ENCODE measurements around the gene MBD4. TPM values are rescaled to one million over a fixed set of nuclear protein-coding genes. Genes with fewer than 3 reads are reported as not detected.
"Not testable (repeated sequence)": the region's sequence is repeated elsewhere in the genome, so short reads cannot be mapped to it uniquely, and the experiment has no call there.

Gene MBD4
- total RNA-seq, 1 donor from 2014 or later: 23.9 TPM

DNA sequence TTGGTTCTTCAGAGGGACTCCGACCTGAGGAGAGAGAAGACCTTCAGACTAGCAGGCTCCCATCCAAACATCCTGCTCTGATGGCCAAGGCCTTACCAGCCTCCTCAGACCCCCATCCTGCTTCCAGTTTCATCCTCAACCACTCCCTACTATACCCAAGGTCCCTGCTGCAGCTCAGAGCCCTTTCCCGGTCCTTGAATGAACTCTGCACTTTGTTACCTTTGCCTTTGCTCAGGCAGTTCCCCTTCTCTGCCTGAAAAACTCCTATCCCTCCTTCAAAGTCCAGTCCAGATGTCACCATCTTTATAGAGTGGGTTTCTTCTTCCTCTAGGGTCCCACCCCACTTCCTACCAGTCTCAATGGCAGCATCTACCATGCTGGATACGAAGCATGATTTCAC is 24.4 kb downstream of the MBD4 start:
- no peaks in the 10 kb centered on the region for H3K27me3 ChIP-seq (ENCODE audit: control insufficient read depth, insufficient read depth, low read length)
- no peak overlapping the region for H3K4me3 ChIP-seq (ENCODE audit: low read depth, low read length)
- TF ChIP-seq, protein P1, sequence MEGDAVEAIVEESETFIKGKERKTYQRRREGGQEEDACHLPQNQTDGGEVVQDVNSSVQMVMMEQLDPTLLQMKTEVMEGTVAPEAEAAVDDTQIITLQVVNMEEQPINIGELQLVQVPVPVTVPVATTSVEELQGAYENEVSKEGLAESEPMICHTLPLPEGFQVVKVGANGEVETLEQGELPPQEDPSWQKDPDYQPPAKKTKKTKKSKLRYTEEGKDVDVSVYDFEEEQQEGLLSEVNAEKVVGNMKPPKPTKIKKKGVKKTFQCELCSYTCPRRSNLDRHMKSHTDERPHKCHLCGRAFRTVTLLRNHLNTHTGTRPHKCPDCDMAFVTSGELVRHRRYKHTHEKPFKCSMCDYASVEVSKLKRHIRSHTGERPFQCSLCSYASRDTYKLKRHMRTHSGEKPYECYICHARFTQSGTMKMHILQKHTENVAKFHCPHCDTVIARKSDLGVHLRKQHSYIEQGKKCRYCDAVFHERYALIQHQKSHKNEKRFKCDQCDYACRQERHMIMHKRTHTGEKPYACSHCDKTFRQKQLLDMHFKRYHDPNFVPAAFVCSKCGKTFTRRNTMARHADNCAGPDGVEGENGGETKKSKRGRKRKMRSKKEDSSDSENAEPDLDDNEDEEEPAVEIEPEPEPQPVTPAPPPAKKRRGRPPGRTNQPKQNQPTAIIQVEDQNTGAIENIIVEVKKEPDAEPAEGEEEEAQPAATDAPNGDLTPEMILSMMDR (IDR thresholded peaks at IDR 0.05; ENCODE audit: insufficient read depth, low read length, poor library complexity, severe bottlenecking): no peak
- no peaks in the 10 kb centered on the region for H3K36me3 ChIP-seq (ENCODE audit: control insufficient read depth, insufficient read depth, low read length)
- DNase-seq (ENCODE audit: low read depth): no peak

DNA sequence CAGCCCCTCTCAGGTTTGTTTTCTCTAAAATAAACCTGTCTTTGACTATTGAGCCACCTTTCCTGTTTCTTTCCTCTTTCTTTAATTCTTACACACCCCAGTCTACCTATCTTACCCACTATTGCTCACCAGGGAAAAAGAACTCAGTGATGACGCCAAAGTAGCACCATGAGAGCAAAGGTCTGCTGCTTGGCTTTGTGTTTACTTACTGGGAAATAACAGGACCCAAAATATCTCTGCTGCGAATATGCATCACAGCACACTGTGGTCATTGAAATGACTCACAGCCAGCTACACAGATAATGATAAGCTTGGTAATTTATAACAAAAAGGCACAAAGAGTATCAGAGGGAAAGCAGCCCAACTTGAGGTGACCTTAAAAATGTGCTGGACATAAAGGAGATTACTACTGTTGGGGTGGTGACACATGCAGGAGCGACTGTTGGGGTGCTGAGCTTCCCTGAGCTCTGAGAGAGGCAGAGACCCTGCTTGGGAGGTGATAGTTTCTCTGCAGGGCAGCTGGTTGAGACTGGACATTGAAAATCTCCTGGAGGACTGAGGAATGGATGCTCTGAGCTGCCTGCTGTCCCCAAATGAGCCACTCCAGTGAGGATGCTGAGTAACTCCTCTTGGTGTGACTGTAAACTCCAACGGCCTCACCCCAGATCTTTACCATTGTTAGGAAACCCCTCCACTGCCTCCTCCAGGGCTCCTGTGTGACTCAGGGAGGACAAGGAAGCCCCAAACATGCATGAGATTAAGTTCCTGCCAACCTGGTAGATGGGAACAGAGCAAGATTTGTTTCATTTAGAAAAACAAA is 25.9 kb downstream of the MBD4 start:
- Histone ChIP-seq H3K4me3 (ENCODE audit: low read depth, low read length) (no peak overlapping the region), H3K27me3 (ENCODE audit: control insufficient read depth, insufficient read depth, low read length) (no peaks in the 10 kb centered on the region), H3K36me3 (ENCODE audit: control insufficient read depth, insufficient read depth, low read length) (no peaks in the 10 kb centered on the region)
- TF ChIP-seq, protein P1 (IDR thresholded peaks at IDR 0.05; ENCODE audit: insufficient read depth, low read length, poor library complexity, severe bottlenecking): no peak
- DNase-seq (ENCODE audit: low read depth): peak; percentile 88

DNA sequence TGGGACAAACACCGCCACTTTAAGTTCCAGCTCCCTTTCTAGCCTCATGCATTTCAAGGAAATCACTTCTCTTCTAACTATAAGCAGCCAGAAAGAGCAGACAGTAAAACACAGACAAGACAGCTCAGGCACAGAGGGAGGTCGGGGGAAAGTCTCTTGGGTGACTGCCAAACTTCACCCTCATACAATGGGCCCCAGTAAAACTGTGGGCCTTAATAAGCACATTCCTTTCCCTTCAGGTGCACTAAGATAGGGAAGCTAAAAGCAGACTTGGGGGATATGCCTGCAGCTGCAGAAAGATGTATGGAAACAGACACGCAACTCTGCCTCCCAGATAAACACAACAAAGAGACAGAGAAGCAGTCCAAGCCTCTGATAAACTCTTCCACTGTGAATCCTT is 26.5 kb downstream of the MBD4 start:
- not testable (repeated sequence) for H3K4me3 ChIP-seq (ENCODE audit: low read depth, low read length); H3K36me3 ChIP-seq (ENCODE audit: control insufficient read depth, insufficient read depth, low read length); H3K27me3 ChIP-seq (ENCODE audit: control insufficient read depth, insufficient read depth, low read length); DNase-seq (ENCODE audit: low read depth)

DNA sequence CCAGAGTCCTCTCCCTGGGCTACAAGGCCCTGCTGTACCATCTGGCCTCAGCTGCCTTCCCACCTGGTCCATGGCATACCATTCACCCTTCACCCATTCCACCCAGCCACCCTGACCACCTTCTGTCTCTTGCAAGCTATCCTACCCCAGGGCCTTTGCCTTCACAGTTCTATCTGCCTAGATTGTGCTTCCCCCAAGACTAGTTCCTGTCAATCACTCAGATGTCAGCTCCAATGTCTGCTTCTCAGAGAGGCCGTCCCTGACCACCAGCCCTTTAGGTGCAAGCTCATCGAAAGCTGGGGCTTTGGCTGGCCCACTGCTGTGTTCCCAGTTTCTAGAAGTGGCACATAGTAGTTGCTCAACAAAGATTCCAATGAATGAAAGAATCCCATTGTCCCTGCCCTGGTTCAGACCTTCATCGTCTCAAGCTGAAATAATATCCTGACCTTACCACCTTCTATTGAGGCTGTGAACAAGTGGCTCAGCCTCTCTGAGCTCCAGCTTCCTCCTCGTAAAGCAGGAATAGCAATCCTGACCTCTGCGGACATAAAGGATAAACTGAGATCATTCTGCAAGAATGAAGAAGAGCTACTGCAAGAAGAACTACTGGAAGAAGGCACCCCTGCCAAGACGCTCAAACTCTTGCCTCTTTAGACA is 27.1 kb downstream of the MBD4 start:
- H3K4me3 ChIP-seq (ENCODE audit: low read depth, low read length): no peak overlapping the region

DNA sequence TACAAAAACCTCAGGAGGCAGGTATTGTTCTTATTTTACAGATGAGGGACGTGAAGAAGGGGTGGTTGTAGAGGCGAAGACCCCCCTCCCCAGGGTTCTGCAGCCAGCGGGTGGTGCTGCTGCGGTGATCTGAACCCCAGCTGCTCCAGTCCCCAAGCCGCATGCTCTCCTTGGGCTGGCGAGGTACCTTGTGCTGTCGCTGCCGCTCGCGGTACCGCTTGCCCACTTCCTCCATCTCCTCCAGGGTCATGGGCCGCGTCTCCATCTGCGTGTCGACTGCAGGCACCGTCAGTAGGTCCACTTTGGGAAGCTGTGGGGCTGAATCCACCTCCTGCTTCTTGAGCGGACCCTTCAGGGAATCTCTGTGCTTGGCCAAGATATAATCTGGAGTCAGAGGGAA is 28.8 kb downstream of the MBD4 start:
- TF ChIP-seq, protein P1 (IDR thresholded peaks at IDR 0.05; ENCODE audit: insufficient read depth, low read length, poor library complexity, severe bottlenecking): no peak
- no peak for DNase-seq (ENCODE audit: low read depth)
- no peak overlapping the region for H3K4me3 ChIP-seq (ENCODE audit: low read depth, low read length)
- H3K27me3 ChIP-seq (ENCODE audit: control insufficient read depth, insufficient read depth, low read length): no peaks in the 10 kb centered on the region
- no peaks in the 10 kb centered on the region for H3K36me3 ChIP-seq (ENCODE audit: control insufficient read depth, insufficient read depth, low read length)

More for the DNA sequence above, 27.1 kb downstream of the MBD4 start:
- DNase-seq (ENCODE audit: low read depth): no peak
- Histone ChIP-seq H3K36me3 (ENCODE audit: control insufficient read depth, insufficient read depth, low read length) (no peaks in the 10 kb centered on the region), H3K27me3 (ENCODE audit: control insufficient read depth, insufficient read depth, low read length) (no peaks in the 10 kb centered on the region)
- TF ChIP-seq, protein P1 (IDR thresholded peaks at IDR 0.05; ENCODE audit: insufficient read depth, low read length, poor library complexity, severe bottlenecking): no peak

DNA sequence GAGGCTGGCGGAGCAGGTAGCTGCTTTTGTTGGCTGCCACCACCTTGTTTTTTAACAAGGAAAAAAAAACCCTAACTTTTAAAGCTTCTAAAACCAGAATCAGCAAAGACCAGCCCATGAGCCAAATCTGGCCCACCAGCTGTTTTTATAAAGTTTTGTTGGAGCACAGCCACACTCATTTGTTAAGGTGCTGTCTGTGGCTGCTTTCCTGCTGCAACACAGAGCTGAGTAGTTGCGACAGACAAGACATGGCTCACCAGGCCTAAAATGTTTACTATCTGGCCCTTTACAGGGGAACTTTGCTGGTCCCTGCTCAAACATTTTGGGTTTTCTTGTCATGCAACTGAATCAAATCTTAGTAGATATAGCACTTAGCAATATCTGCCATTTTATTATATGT is 30.2 kb downstream of the MBD4 start:
- no peaks in the 10 kb centered on the region for H3K36me3 ChIP-seq (ENCODE audit: control insufficient read depth, insufficient read depth, low read length)
- DNase-seq (ENCODE audit: low read depth): no peak
- H3K27me3 ChIP-seq (ENCODE audit: control insufficient read depth, insufficient read depth, low read length): no peaks in the 10 kb centered on the region
- TF ChIP-seq, protein P1 (IDR thresholded peaks at IDR 0.05; ENCODE audit: insufficient read depth, low read length, poor library complexity, severe bottlenecking): no peak
- no peak overlapping the region for H3K4me3 ChIP-seq (ENCODE audit: low read depth, low read length)

Data from kidney epithelial cell (primary cell).